Gastrocnemius medialis (tissue), 4 donors: ENCODE results near the gene DNAJA4. TPM values are rescaled to one million over a fixed set of nuclear protein-coding genes. Genes with fewer than 3 reads are reported as not detected.

Experiments used
- ATAC-seq, 2 donors: fragments of 150-250 bp; one replicate each; pipeline ENCODE4 v1.9.1; 2016
- DNase-seq, 2 donors: peaks; one replicate each; pipeline ENCODE4 v3.0.0-alpha.2; 2019
- H3K27ac ChIP-seq, 4 donors: fragments of 200-600 bp; sonication (generic); 1 replicate in 1 of 4; 2 replicates in 3 of 4; pipeline ENCODE4 v1.5.1; 2016 to 2018; ENCODE audit warnings: mild to moderate bottlenecking in 2 of 4, moderate library complexity in 1 of 4
- H3K27me3 ChIP-seq, 3 donors: fragments of 200-600 bp; sonication (generic) in 2 of 3; 1 replicate in 1 of 3; 2 replicates in 2 of 3; pipeline versions ENCODE4 v1.5.1 to v1.6.0; 2016 to 2019; ENCODE audit warnings: mild to moderate bottlenecking in 1 of 3, moderate library complexity in 1 of 3
- H3K36me3 ChIP-seq, 2 donors: fragments of 200-600 bp; sonication (generic) in 1 of 2; one replicate each; pipeline ENCODE4 v1.5.1; 2017 to 2018
- H3K4me1 ChIP-seq, 2 donors: fragments of 200-600 bp; sonication (generic) in 1 of 2; one replicate each; pipeline ENCODE4 v1.5.1; 2016 to 2017; ENCODE audit warnings: mild to moderate bottlenecking in 2 of 2
- H3K4me3 ChIP-seq, 4 donors: fragments of 200-600 bp; sonication (generic) in 3 of 4; 1 replicate in 1 of 4; 2 replicates in 3 of 4; pipeline ENCODE4 v1.5.1; 2016 to 2019; ENCODE audit warnings: mild to moderate bottlenecking in 2 of 4
- H3K9me3 ChIP-seq, 3 donors: fragments of 200-600 bp; sonication (generic) in 2 of 3; 1 replicate in 1 of 3; 2 replicates in 2 of 3; pipeline ENCODE4 v1.5.1; 2016 to 2019
- CTCF ChIP-seq, 5 experiments: fragments of 450-650 bp in 3 of 5; fragments of 200-600 bp in 2 of 5; sonication (generic) in 2 of 5; IDR thresholded peaks in 4 of 5; conservative IDR thresholded peaks in 1 of 5; 1 replicate in 4 of 5; 2 replicates in 1 of 5; pipeline ENCODE4 v1.5.1; 2016 to 2019; ENCODE audit warnings: antibody characterized with exemption in 5 of 5, mild to moderate bottlenecking in 3 of 5, moderate library complexity in 3 of 5
- POLR2A ChIP-seq, 2 donors: fragments of 450-650 bp; IDR thresholded peaks; one replicate each; pipeline ENCODE4 v1.6.1; 2017; ENCODE audit warnings: antibody characterized with exemption in 2 of 2, mild to moderate bottlenecking in 2 of 2, moderate library complexity in 2 of 2
- in situ Hi-C, 4 donors: fragments of 200-750 bp; cut with MboI; loops; one replicate each; pipeline versions ENCODE4 v1.15.0 to v1.8.0; 2017; ENCODE audit warnings: low sequenced_read_pairs in 4 of 4
- intact Hi-C: fragments of 100-400 bp; cut with DNase I; formaldehyde crosslinking; loops from one replicate; pipeline ENCODE4 v1.15.1; 2023; ENCODE audit warnings: low total_unique reads
- total RNA-seq, 4 donors: library from RNA; depleted of rRNA; stranded (reverse); fragments of >200 nt; gene quantifications; one replicate each; pipeline versions ENCODE4 v1.1.0 to v1.2.3, GENCODE V29; 2016

DNAJA4 gene
- total RNA-seq, 4 donors from 2014 or later: 13.7 to 120 (median 37.8) TPM

DNA sequence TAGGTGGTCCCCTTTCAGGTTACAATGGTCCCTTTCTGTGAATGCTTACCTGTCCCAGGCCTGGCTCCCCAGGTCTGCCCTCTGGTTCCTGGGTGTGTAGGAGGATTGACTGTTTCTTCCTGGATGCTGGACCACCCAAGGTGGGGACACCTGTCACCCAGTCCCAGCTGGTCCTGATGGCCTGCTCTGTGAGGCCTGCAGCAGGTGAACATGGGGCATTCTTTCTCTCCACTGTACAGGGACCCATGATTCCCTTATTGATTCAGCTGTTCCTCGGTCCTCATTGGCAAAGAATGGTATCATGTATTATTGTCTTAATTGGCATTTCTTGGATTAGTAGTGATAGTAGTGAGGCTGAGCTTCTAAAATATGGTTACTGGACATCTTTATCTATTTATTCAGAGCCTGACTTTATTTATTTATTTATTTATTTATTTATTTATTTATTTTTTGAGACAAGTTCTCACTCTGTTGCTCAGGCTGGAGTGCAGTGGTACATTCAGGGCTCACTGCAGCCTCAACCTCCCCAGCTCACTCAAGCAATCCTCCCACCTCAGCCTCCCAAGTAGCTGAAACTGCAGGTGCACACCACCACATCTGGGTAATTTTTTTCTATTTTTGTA is 8.8 kb upstream of the DNAJA4 start:
- no peaks in the 10 kb centered on the region for H3K9me3 ChIP-seq
- no peaks in the 10 kb centered on the region for H3K36me3 ChIP-seq
- TF ChIP-seq CTCF (IDR thresholded peaks at IDR 0.05 in 4 of 5, conservative IDR thresholded peaks at IDR 0.05 in 1 of 5) (no peak), POLR2A (IDR thresholded peaks at IDR 0.05) (no peak)
- intact Hi-C loops: no loop called here
- no peak overlapping the region for H3K27ac ChIP-seq
- in situ Hi-C loops: no loop called here
- H3K4me1 ChIP-seq: no peaks in the 10 kb centered on the region
- ATAC-seq: no peak
- no peaks in the 10 kb centered on the region for H3K27me3 ChIP-seq
- H3K4me3 ChIP-seq: no peak overlapping the region
- DNase-seq: no peak

- intact Hi-C loops (no loop called here), in situ Hi-C loops (no loop called here)
- no peak for DNase-seq
- no peaks in the 10 kb centered on the region for H3K9me3 ChIP-seq
- H3K4me3 ChIP-seq: no peak overlapping the region
- H3K27ac ChIP-seq: no peak overlapping the region
- TF ChIP-seq POLR2A (IDR thresholded peaks at IDR 0.05): no peak
- no peak for TF ChIP-seq CTCF (IDR thresholded peaks at IDR 0.05 in 4 of 5, conservative IDR thresholded peaks at IDR 0.05 in 1 of 5)
- H3K4me1 ChIP-seq: no peaks in the 10 kb centered on the region
- no peak for ATAC-seq
- H3K27me3 ChIP-seq: no peaks in the 10 kb centered on the region
- no peaks in the 10 kb centered on the region for H3K36me3 ChIP-seq
These were observed 8.3 kb upstream of the DNAJA4 start for GRCh38 chr15:78256044-78256437.

DNA sequence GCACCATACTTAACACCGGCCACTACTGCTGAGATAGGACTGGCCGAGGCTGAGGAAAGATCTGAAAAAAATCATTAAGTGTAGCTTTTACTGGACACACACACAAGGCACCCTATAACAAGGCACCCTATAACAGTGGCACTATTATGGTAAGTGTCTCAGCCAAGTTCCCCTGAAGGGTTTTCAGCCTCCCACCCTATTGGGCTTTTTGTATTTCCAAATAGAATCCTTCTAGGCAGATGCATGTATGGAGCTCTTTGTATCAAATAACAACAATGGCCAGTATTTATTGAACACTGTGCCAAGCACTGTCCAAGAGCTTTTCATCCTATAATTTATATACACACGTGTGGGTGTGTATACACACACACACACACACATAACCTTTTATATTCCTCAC is 6.7 kb upstream of the DNAJA4 start:
- in situ Hi-C loops (no loop called here), intact Hi-C loops (no loop called here)
- no peaks in the 10 kb centered on the region for H3K9me3 ChIP-seq
- ATAC-seq (no peak), DNase-seq (no peak)
- H3K4me1 ChIP-seq: no peaks in the 10 kb centered on the region
- H3K4me3 ChIP-seq: no peak overlapping the region
- no peaks in the 10 kb centered on the region for H3K27me3 ChIP-seq
- TF ChIP-seq CTCF (IDR thresholded peaks at IDR 0.05 in 4 of 5, conservative IDR thresholded peaks at IDR 0.05 in 1 of 5): no peak
- no peak for TF ChIP-seq POLR2A (IDR thresholded peaks at IDR 0.05)
- no peak overlapping the region for H3K27ac ChIP-seq
- no peaks in the 10 kb centered on the region for H3K36me3 ChIP-seq

DNA sequence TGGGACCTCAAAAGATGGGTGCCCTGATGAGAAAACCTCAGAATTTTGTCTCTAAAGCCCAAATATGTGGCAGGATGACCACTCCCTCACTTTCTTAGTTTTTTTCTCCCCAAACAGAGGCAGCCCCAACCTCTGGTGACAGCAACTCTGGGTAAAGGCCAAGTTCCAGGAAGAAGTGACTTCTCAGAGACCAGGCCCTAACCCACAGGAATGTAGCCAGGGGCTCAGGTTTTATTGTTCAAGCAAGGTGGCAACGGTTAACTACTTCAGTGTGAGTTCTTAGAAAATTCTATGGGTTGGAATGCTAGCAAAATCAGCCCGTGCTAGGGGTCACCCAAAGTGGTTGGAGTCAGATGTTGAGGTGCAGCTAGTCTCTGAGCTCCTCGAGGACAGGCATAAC is 5.1 kb upstream of the DNAJA4 start:
- intact Hi-C loops: no loop called here
- DNase-seq (no peak), ATAC-seq (no peak)
- no peaks in the 10 kb centered on the region for H3K9me3 ChIP-seq
- no peaks in the 10 kb centered on the region for H3K4me1 ChIP-seq
- H3K4me3 ChIP-seq: no peak overlapping the region
- no peaks in the 10 kb centered on the region for H3K27me3 ChIP-seq
- no peaks in the 10 kb centered on the region for H3K36me3 ChIP-seq
- no peak overlapping the region for H3K27ac ChIP-seq
- in situ Hi-C loops: no loop called here
- TF ChIP-seq POLR2A (IDR thresholded peaks at IDR 0.05) (no peak), CTCF (IDR thresholded peaks at IDR 0.05 in 4 of 5, conservative IDR thresholded peaks at IDR 0.05 in 1 of 5) (no peak)

DNA sequence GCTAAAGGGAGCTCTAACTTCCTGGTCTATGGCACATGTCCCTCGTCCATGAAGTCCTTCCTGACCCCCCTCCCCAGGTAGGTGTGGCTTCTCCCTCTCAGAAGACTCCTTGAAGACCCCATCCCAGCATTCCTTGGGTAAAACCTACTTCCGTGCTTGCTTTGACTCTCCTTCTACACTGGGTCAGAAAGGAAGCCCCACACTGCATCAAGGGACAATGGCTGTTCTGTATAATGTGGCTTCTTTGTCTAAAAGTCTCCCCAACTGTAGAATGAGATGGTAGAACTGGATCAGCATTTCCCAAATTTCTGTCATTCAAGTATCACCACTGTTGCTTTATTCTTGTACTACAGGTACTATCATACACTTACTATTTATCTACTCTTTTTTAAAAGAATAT is 3.9 kb upstream of the DNAJA4 start:
- peaks cover 5 to 6% of the 10 kb centered on the region in 2 donors for H3K4me1 ChIP-seq
- DNase-seq (no peak), ATAC-seq (no peak)
- H3K36me3 ChIP-seq: no peaks in the 10 kb centered on the region
- no peak overlapping the region for H3K4me3 ChIP-seq
- H3K27ac ChIP-seq: no peak overlapping the region
- H3K9me3 ChIP-seq: no peaks in the 10 kb centered on the region
- in situ Hi-C loops (no loop called here), intact Hi-C loops (no loop called here)
- no peak for TF ChIP-seq POLR2A (IDR thresholded peaks at IDR 0.05)
- no peak for TF ChIP-seq CTCF (IDR thresholded peaks at IDR 0.05 in 4 of 5, conservative IDR thresholded peaks at IDR 0.05 in 1 of 5)
- H3K27me3 ChIP-seq: no peaks in the 10 kb centered on the region
